HCT116 (cell line): ENCODE results near the gene MYO16.

Experiments
- ATF3 ChIP-seq: IDR thresholded peaks from 2 replicates; pipeline ENCODE4 v1.6.1; 2012
- CTCF ChIP-seq, 3 experiments: fragments of 200-600 bp in 1 of 3; sonication (generic) in 1 of 3; IDR thresholded peaks in 2 of 3; conservative IDR thresholded peaks in 1 of 3; 2 replicates each; pipeline ENCODE4 v1.5.1; 2012 to 2017; ENCODE audit warnings: low read depth in 2 of 3, low read length in 2 of 3, antibody characterized with exemption in 1 of 3, borderline replicate concordance in 1 of 3, control low read depth in 1 of 3, mild to moderate bottlenecking in 1 of 3, mixed read lengths in 1 of 3, mixed run types in 1 of 3, moderate library complexity in 1 of 3; ENCODE audit not compliant: insufficient read depth in 1 of 3
- ELF1 ChIP-seq: IDR thresholded peaks from 2 replicates; pipeline ENCODE4 v1.6.1; 2012; ENCODE audit warnings: low read depth, borderline replicate concordance
- POLR2A ChIP-seq: IDR thresholded peaks from 2 replicates; pipeline ENCODE4 v1.7.0; 2011; ENCODE audit warnings: borderline replicate concordance; ENCODE audit not compliant: insufficient read depth, insufficient read length; ENCODE audit errors: extremely low read depth
- SIN3A ChIP-seq: IDR thresholded peaks from 2 replicates; pipeline ENCODE4 v1.6.1; 2012; ENCODE audit warnings: low read depth
- SP1 ChIP-seq: IDR thresholded peaks from 2 replicates; pipeline ENCODE4 v1.6.1; 2012; ENCODE audit warnings: low read depth

GRCh38 chr13:109151696-109152095 lies 522.3 kb downstream of the MYO16 start:
- no peak for TF ChIP-seq ATF3
- no peak for TF ChIP-seq CTCF (IDR thresholded peaks at IDR 0.05 in 2 of 3, conservative IDR thresholded peaks at IDR 0.05 in 1 of 3; ENCODE audit: borderline replicate concordance in 1 of 3, insufficient read depth in 1 of 3, low read depth in 2 of 3, low read length in 2 of 3)
- TF ChIP-seq SIN3A = no peak
- TF ChIP-seq POLR2A = no peak
- TF ChIP-seq ELF1 = no peak
- no peak for TF ChIP-seq SP1
